HG03469 (cell line): Measurements from ENCODE around the gene B3GAT3.
A peak's percentile ranks its signal among the peaks of the same experiment; 100 is the strongest.
"Not testable (repeated sequence)": the region's sequence is repeated elsewhere in the genome, so short reads cannot be mapped to it uniquely, and the experiment has no call there.

Experiments used
- ATAC-seq: cut with Tn5 transposase; IDR thresholded peaks from one replicate; pipeline ENCODE4 v1.9.1; 2021; ENCODE audit warnings: mild to moderate bottlenecking, moderate library complexity, moderate number of reproducible peaks; ENCODE audit not compliant: unreplicated experiment

Gene B3GAT3

DNA sequence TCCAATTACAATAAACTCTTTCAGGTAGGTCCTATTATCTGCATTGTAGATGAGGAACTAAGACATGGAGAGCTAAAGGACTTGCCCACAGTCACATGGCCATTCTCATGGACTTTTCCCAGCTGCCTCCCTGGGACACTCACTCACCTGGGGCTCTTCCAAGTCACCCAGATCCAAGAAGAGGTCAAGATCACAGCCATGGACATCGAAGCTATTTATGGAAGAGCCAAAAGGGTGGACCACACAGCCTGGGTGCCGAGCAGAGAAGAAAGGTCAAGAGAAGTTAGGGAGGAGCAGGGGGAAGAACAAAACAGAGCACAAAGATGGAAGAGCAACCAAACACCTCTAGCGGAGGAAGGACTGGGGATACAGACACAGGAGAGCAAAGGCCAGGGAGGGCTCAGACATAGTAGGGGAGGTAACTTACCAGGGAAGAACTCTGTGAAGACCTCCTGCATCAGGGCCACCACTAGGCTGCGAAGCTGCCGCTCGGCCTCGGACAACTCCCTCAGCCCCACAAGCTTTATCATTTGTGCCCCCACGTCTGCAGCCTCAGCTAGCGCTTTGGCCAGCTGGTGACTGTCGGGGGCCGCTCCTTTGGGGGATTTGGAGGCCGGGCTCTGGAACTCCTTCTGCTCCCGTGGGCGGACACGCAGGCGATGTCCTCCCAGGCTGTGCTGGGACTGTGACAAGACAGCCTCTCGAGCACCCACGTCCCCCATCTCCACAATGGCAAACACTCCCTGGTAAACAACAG lies 40.6 kb downstream of the B3GAT3 start:
- no peak for ATAC-seq

DNA sequence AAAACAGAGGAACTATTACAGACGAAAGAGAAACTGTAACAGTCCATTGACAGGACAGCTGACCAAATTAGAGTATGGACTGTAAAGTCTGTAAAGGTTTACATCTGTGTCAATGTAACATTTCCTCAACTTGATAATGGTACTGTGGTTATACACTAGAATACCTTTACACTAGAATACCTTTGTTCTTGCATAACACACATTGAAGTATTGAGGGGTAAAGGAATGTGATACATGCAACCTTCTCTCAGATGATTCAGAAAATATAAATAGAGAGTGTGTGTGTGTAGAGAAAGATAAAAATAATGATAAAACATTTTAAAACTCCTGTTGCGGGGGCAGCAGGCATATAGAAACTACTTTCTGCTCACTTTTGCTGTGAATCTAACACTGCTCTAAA lies 42.5 kb downstream of the B3GAT3 start:
- ATAC-seq, result no peak

DNA sequence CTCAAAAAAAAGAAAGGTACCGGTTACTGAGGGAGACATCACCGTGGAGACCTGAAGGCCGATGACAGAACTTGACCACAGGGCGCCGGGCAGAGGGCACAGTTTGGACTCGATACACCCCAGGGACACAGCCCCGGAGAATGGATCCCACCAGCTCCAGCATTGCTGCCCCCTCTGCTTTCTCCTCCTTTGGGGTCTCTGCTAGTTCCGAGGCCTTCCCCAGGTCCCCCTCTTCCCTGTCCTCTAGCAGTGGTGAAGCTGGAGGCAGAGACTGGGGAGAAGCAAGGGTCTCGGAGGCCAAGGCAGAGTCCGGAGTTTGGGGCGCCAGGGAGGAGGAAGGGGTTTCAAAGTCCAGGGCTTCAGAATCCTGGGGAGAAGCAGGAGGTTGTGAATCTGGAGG lies 43.2 kb downstream of the B3GAT3 start:
- no peak for ATAC-seq

DNA sequence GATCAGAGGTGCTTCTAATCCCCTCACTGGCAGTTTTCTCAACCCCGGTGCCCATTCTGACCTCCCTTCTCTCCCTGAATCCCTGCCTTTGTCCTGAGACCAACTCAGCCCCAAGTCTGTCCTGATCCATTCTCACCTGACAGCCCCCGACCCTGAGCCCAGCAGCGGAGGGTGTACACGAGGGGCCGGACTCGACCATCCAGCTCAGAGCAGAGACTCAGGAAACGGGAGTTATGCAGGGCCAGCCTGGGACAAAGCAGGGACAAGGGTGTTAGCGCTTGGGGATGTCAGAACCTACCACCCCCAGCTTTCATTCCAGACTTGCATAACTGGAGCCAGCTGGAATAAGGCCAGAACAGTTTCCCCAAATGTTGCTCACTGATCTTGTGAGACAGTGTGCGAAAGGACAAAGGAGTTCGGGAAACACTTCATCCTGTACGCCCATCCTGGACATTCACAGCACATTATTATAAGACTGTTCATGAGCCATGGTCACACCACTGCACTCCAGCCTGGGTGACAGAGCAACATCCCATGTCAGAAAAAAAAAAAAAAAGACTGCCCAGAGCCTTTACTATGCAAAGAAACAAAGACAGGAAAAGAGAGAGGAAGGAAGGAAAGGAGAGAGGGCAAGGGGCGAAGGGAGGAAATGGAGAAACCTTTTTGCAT lies 44.6 kb downstream of the B3GAT3 start:
- ATAC-seq, result no peak

DNA sequence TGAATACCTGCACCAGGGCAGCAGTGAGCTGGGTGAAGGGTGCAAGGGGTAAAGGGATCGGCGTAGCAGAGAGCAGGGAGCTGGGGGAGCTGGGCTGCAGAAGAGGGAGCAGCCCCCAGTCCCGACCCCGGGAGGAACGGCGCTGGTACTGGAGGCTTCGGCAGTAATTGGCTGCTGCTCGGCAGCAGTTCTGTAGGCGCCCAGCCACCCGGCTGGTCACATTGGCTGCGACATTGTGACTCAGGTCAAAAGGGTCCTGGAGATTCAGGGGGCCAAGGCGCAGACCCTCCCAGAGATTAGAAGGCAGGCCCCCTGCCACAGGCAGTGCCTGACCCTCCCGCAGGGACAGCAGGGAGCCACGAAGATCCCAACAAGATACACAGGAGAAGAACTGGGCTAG lies 45.9 kb downstream of the B3GAT3 start:
- ATAC-seq, result no peak

DNA sequence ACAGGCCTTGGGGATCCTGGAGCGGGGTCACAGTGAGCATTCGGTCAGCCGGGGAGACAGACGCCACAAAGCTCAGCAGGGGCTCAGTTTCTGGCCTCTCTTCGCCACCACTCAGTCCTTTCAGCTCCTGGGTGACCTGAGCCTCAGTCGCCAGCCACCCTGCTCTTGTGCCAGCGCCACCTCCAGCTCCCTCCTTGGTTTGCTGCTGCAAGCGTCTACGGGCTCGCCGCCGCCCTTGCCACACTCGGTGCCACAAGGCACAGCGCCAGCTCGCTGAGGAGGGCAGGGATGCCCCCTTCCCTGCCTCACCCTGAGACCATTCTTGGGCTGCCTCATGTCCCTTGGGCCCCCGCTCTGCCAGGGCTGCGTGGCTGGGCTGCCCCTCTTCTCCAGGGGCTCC lies 46.6 kb downstream of the B3GAT3 start:
- no peak for ATAC-seq

DNA sequence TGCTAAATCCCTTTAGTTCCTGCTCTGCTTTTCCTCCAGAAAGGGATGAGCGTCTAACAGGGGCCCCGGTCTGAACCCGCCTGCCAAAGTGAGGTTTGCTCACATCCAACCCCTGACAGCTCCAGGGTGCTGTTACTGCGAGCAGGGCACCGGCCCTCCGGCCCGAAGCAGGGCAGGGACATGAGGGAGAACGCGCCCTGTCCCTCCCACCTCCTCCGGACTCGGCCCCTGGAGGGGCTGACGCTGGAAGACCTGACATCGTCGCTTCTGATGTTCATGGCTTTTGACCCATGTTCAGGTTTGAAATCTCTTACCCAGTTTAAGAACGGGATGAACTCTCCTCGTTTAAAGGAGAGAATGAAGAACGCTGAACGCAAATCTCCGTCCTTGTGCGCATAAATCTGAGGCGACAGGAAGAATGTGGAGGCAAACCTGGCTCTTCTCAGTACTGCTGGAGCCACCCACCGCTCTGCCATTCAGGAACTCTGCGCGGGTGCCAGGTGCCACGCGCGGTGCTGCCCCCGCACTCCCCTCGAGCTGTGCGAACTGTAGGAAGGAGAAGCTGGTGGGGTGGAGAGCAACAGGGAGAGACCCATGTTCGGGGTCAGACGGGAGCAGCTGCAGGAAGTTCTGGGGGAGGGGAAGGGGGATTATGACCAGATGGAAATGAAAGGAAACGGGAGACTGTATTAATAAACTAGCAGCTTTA lies 47.3 kb downstream of the B3GAT3 start:
- ATAC-seq, result peak; percentile 1

DNA sequence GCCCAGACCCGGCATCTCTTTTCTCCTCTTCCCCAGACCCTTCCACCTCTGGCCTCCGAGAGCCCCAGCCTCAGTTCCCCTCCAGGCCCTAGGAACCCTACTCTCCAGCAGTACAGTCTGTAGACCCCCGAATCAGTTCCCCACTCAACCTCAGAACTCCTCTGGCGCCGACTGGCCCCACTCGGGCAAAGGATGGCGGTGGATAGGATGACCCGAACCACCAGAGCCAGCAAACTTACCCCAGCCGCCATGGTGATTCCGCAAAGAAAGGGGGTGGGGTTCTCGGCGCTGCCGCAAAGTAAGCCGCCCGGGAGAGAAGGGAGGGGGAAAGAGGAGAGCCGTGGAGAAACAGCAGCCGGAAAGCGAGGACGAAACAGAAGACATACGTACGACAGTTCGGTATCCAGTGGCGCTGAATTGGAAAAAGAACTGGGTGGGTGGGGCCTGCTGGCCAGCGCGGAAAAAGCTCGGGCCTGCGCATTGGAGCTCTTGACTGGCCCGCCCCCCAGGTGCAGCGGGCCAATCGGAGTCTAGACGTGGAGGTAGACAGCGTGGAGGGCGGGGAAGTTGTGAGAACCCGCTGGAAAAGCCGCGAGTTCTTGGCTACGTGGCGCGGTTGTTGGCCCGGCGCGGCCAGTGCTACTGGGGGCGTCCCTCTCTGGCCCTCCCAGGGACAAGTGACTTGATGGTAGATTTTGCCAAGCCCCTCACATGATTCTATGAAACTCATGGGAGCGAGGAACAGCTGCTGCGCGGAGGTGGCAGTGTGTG lies 48.0 kb downstream of the B3GAT3 start, which contains the start of gene EEF1G:
EEF1G (minus strand) TSS at position 300 of the 771 bp plus-strand sequence; CDS start at position 251, 49 bp downstream.
- peak; percentile 72 for ATAC-seq

DNA sequence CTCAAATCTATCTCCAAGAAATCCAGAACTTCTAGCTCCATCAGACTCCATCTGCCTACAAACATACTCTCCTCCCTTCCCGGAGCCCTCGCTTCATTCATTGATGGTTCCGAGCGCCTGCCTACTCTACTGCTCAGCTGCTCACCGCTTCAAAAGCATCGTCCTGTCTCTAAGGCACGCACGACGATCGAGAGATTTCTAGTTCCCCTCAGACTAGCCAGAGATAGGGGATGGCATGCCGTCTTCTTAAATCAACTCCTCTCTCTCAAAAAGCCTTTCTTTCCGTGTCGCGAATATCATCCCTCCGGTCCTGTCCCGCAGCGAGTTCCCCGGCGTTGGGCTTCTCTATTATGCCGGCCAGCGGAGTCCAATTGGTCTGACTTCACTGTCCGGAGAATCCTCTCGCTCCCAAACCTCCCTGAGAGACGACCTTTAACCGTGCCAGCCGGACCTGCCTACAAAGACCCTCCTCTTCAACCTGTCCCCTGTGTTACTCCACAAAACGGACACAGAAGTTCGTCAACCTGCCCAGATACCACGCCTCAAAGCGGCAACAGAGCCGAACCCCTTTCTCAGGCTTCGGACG lies 48.7 kb downstream of the B3GAT3 start:
- ATAC-seq, result no peak

DNA sequence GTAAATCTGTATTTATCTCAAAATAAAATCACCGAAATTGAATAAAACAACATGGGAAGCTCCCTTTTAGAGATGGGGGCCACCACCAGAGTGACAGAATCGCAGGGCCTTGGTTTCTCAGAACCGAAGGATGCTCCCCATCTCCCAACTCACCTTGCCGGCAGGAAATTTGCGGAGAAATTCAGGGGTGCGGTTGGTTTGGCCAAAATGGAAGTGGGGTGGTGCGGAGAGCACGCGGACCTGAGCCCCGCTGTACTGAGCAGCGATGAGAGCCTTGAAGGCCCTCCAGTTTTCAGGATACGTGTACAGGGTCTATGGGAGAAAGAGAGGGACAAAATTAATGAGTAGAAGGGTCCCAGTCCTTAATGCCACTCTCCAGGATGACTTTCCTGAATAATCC lies 49.4 kb downstream of the B3GAT3 start:
- no peak for ATAC-seq

DNA sequence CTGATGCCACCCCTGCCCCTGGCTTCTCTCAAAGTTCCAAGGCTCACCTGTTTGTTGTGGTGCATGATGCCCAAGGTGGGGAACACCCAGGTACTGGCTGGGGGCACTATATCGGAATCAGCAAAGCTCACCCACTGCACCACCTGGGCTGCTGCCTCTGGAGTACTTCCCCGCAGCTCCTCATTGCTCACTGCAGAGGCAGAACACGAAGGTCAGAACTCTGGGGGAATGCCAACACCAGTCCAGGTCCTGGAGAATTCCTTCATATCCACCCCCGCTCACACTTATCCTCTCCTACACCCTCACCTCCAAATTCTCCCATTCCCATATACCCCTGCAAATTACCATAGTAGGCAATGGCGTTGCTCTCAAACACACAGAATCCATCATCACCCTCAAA lies 50.3 kb downstream of the B3GAT3 start:
- not testable (repeated sequence) for ATAC-seq

DNA sequence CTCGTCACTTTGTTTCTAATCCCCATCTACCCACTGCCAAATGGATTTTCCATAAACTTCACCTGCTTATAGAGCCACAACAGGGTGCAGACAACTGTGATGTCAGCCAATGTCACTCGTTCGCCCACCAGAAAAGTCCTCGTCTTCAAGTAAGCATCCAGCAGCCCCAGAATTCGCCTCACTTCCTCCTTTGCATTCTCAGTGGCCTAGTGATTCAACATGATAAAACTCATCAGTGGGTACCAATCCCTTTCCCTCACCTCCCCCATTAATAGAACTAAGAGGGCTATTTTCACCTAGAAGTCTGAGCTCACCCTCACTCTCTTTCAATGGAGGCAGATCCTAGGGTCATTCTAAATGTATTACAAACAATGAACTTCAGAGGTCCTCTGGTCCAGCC lies 50.9 kb downstream of the B3GAT3 start:
- ATAC-seq, result not testable (repeated sequence)

DNA sequence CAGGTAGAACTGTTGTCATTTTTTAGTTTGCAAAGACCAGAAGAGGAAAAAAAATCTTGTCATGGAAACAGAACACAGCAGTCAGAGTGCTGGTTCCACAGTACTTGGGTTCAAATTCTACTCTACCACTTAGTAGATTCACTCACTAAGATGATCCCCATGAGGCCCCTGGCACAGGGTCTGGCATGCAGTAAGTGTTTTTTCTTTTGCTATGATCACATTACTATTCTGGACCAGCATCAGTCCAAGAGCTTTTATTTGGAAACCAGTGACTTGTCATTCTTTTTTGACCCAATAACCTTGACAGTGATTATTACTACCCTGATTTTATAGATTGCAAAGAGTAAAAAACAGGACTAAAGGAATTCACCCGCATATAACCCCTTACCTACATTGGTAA lies 52.2 kb downstream of the B3GAT3 start:
- no peak for ATAC-seq

DNA sequence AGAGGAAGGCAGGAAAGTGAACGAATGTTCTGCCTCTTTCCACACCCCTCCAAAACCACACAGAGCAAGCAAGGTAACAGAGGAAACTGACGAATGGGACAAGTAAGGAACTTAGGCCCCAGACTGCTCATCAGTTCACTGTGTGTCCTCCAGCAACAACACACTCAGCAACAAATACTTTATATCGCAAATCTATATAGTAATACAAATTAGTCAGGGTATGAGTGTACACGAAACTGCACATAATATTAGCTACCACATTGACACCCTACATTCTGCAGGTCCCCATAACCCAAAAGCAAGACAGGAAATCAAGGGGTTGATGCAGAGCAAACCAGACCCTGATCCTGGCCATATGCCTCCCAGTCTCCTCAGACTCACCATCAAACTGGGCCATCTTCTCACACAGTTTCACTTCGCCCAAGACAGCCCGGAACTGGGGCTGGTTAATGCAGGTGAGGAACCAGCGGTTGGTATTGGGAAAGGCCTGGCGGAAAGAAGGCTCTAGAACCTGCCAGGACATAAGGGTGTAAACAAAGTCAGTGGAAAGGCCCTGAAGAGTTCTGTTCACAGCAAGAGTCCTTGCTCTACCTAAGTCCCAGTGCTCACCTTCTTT lies 54.7 kb downstream of the B3GAT3 start:
- ATAC-seq, result no peak

DNA sequence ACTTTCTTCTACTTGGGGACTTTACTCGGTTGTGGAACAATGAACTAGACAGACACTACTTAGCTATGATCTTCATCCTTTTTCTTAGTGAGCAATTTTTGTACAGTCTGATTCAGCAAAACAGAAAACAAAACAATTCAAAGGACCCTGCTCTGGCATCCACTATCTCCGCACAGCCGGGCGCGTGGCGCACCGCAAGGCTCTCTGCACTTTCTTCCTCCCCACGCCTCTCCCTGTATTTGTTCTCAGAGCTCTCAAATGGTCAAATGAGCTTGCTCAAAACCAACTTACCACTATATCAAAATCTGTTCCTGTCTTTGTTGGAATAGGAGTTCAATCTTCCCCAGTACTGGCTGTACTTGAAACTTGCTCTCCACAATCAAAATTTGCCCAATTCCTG lies 55.5 kb downstream of the B3GAT3 start:
- no peak for ATAC-seq
